ENCODE data around the gene NPDC1. TPM values are rescaled to one million over a fixed set of nuclear protein-coding genes. Genes with fewer than 3 reads are reported as not detected.

The NPDC1 gene
- total and polyA plus RNA-seq, 4 donors: 2.7 to 14.5 (median 7.3) TPM

GRCh38 chr9:137052998-137053943 lies 7.3 kb upstream of the NPDC1 start (continued):
- TF ChIP-seq FOXA1 (IDR thresholded peaks at IDR 0.05) (no peak), EGR1 (IDR thresholded peaks at IDR 0.05; ENCODE audit: low read depth in 2 of 2) (no peak), REST (IDR thresholded peaks at IDR 0.05) (no peak)

- no peak overlapping the region for H3K27ac ChIP-seq (ENCODE audit: low read depth in 1 of 2, low read length in 2 of 2)
- peaks cover 21 to 45% (median 27%) of the 10 kb centered on the region in 4 donors for H3K4me1 ChIP-seq (ENCODE audit: control insufficient read depth in 4 of 4, insufficient read depth in 4 of 4, low read length in 3 of 4)
- WGBS: 75% methylated on average over 8 of the region's 8 CpGs
- no peaks in the 10 kb centered on the region for H3K9me3 ChIP-seq (ENCODE audit: control insufficient read depth in 4 of 4, low read length in 3 of 4)
- TF ChIP-seq CTCF (IDR thresholded peaks at IDR 0.05; ENCODE audit: low read depth, low read length, missing input control) (no peak), HNF4A (conservative IDR thresholded peaks at IDR 0.05) (no peak), FOXA1 (IDR thresholded peaks at IDR 0.05) (no peak), FOXA2 (IDR thresholded peaks at IDR 0.05) (no peak), ATF3 (IDR thresholded peaks at IDR 0.05) (no peak), REST (IDR thresholded peaks at IDR 0.05) (no peak), NR2F2 (IDR thresholded peaks at IDR 0.05) (no peak), SP1 (IDR thresholded peaks at IDR 0.05) (no peak), ZBTB33 (IDR thresholded peaks at IDR 0.05) (no peak), RAD21 (IDR thresholded peaks at IDR 0.05) (no peak), TAF1 (conservative IDR thresholded peaks at IDR 0.05) (no peak), JUND (IDR thresholded peaks at IDR 0.05) (no peak), RXRA (IDR thresholded peaks at IDR 0.05) (no peak)
- H3K27me3 ChIP-seq (ENCODE audit: control insufficient read depth in 4 of 4, insufficient read depth in 4 of 4, low read length in 3 of 4): peaks cover 0 to 9% (median 5%) of the 10 kb centered on the region in 4 donors
- no peak overlapping the region for H3K9ac ChIP-seq (ENCODE audit: low read depth in 1 of 2, low read length in 2 of 2)
- H3K36me3 ChIP-seq (ENCODE audit: control insufficient read depth in 4 of 4, insufficient read depth in 3 of 4, low read depth in 1 of 4, low read length in 3 of 4): no peaks in the 10 kb centered on the region
- no peak for DNase-seq (ENCODE audit: low spot score)
- H3K4me3 ChIP-seq (ENCODE audit: low read depth in 1 of 3, low read length in 3 of 3): no peak overlapping the region
Observed at GRCh38 chr9:137052293-137052692, 6.3 kb upstream of the NPDC1 start.
